Endothelial cell (in vitro differentiated cells): ENCODE results near the gene LAPTM5. TPM values are rescaled to one million over a fixed set of nuclear protein-coding genes. Genes with fewer than 3 reads are reported as not detected.

Source experiments
- DNase-seq: peaks from one replicate; pipeline ENCODE4 v3.0.0; 2021; ENCODE audit warnings: low spot score
- H3K27ac Mint-ChIP-seq: one replicate; pipeline ENCODE4 v1.8.0; 2021; ENCODE audit warnings: mixed read lengths, inconsistent platforms; ENCODE audit not compliant: unreplicated experiment
- H3K27me3 Mint-ChIP-seq: one replicate; pipeline ENCODE4 v1.8.0; 2021; ENCODE audit warnings: mild to moderate bottlenecking, moderate library complexity, mixed read lengths, inconsistent platforms; ENCODE audit not compliant: unreplicated experiment
- H3K36me3 Mint-ChIP-seq: one replicate; pipeline ENCODE4 v1.8.0; 2021; ENCODE audit warnings: mild to moderate bottlenecking, low read depth, mixed read lengths, inconsistent platforms; ENCODE audit not compliant: unreplicated experiment
- H3K4me1 Mint-ChIP-seq: one replicate; pipeline ENCODE4 v1.8.0; 2021; ENCODE audit warnings: mild to moderate bottlenecking, mixed read lengths, inconsistent platforms; ENCODE audit not compliant: unreplicated experiment
- H3K4me3 Mint-ChIP-seq: one replicate; pipeline ENCODE4 v1.8.0; 2021; ENCODE audit warnings: mild to moderate bottlenecking, mixed read lengths, inconsistent platforms; ENCODE audit not compliant: unreplicated experiment
- H3K9me3 Mint-ChIP-seq: one replicate; pipeline ENCODE4 v1.8.0; 2021; ENCODE audit warnings: mixed read lengths, inconsistent platforms; ENCODE audit not compliant: unreplicated experiment
- CTCF ChIP-seq: fragments of 200-600 bp; sonication (generic); IDR thresholded peaks from one replicate; pipeline ENCODE4 v1.5.0; 2021; ENCODE audit warnings: antibody characterized with exemption; ENCODE audit not compliant: unreplicated experiment
- total RNA-seq: library from RNA; stranded (reverse); fragmentation: NEBNext Ultra II Directional; extraction: Animal tissue kit (Norgen Biotek cat#: 25700); gene quantifications from one replicate; pipeline ENCODE4 v1.2.1, GENCODE V29; 2021; ENCODE audit not compliant: unreplicated experiment

LAPTM5 gene
- total RNA-seq, 1 donor from 2014 or later: 80.5 TPM

GRCh38 chr1:30778979-30779293 is 21.4 kb upstream of the LAPTM5 start:
- TF ChIP-seq CTCF: no peak
- no peak overlapping the region for H3K4me3 Mint-ChIP-seq
- no peaks in the 10 kb centered on the region for H3K9me3 Mint-ChIP-seq
- H3K36me3 Mint-ChIP-seq: no peaks in the 10 kb centered on the region
- H3K27me3 Mint-ChIP-seq: no peaks in the 10 kb centered on the region
- peaks cover 6% of the 10 kb centered on the region for H3K4me1 Mint-ChIP-seq
- no peak overlapping the region for H3K27ac Mint-ChIP-seq
- no peak for DNase-seq

DNA sequence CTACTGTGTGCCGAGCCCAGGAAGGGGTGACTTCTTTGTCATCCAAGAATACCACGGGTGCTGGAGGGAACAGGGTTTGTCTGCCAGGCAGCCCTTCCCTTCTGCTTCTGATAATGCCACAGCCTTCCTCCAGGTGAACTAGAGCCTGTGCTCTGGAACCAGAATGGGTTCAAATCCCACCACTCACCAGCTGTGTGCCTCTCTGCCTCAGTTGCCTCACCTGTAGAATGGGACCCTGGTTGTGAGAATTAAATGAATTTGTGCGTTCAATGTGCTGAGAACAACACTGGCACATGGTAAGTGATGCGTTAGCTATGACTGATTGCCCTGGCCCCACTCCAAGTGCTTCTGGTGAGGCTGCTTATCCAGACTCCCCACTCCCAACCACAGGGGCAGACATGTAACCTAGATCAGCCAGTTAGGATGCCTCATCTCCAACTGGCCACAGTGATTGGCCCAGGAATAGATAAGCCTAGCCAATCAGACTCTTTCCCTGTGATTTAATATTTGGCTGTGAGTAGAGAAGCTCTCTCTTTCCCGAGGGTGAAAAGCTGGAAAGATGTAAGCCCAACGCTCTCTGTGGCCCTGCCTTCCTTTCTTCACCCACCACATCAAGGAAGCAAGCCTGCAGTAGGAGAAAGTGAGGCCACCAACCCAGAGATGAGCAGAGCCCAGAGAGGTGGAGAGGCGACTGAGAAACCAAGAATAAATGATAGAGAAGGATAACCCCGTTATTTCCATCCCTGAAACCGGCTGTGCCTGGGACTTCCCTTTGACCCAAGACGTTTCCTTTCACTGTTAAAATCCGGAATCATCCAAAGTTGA is 20.8 kb upstream of the LAPTM5 start:
- no peak for TF ChIP-seq CTCF
- Mint-ChIP-seq H3K9me3 (no peaks in the 10 kb centered on the region), H3K27ac (no peak overlapping the region), H3K27me3 (no peaks in the 10 kb centered on the region), H3K4me1 (peaks cover 12% of the 10 kb centered on the region), H3K4me3 (no peak overlapping the region), H3K36me3 (no peaks in the 10 kb centered on the region)
- DNase-seq: no peak

- no peak overlapping the region for H3K27ac Mint-ChIP-seq
- peaks cover 13% of the 10 kb centered on the region for H3K4me1 Mint-ChIP-seq
- H3K9me3 Mint-ChIP-seq: no peaks in the 10 kb centered on the region
- DNase-seq: no peak
- no peaks in the 10 kb centered on the region for H3K36me3 Mint-ChIP-seq
- no peaks in the 10 kb centered on the region for H3K27me3 Mint-ChIP-seq
- H3K4me3 Mint-ChIP-seq: no peak overlapping the region
- TF ChIP-seq CTCF: no peak
Measured at GRCh38 chr1:30777904-30778153, 20.3 kb upstream of the LAPTM5 start.

DNA sequence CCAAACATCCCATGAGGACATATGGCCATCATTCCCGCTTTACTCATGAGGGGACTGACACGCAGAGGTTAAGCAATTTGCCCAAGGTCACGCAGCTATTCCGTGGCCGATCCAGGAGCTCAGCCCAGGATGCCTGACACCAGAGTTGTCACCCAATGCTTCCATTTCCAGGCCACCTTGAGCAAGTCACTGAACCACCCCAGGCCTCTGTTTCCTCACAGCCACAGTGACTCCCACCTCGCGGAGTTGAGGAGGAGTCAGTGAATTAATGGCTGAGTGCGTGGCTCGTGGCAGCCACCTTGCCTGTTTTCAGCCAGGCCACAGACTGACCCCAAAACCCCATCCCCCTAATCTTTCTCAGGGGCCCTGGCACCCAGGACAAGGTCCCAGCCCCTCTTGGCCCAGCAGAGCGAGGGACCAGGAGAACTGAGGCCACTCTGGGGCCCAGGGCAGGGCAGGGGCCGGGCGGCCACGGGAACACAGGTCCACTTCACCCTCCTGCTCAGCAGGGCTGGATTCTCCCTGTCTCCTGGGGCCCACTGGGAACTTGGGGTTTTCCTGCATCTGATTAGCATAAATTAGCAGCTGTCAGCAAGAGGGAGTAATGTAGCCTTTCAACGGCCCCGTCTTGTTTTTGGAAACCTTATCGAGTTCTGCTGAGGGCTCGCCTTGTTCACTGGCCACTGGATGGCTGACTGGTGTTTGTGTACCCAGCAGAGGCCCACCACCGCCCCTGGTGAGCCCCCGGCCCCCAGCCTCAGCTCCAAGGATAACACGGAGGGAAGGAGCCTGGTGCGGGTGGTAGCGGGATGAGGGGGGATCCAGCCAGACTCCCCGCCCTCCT is 19.7 kb upstream of the LAPTM5 start:
- TF ChIP-seq CTCF: no peak
- Mint-ChIP-seq H3K9me3 (no peaks in the 10 kb centered on the region), H3K4me1 (peaks cover 18% of the 10 kb centered on the region), H3K36me3 (no peaks in the 10 kb centered on the region), H3K27me3 (no peaks in the 10 kb centered on the region), H3K27ac (no peak overlapping the region), H3K4me3 (no peak overlapping the region)
- no peak for DNase-seq
